Measurements from ENCODE around the gene CACNA1I.

- no peak for TF ChIP-seq POLR2A (IDR thresholded peaks at IDR 0.05)
- TF ChIP-seq, protein P1, sequence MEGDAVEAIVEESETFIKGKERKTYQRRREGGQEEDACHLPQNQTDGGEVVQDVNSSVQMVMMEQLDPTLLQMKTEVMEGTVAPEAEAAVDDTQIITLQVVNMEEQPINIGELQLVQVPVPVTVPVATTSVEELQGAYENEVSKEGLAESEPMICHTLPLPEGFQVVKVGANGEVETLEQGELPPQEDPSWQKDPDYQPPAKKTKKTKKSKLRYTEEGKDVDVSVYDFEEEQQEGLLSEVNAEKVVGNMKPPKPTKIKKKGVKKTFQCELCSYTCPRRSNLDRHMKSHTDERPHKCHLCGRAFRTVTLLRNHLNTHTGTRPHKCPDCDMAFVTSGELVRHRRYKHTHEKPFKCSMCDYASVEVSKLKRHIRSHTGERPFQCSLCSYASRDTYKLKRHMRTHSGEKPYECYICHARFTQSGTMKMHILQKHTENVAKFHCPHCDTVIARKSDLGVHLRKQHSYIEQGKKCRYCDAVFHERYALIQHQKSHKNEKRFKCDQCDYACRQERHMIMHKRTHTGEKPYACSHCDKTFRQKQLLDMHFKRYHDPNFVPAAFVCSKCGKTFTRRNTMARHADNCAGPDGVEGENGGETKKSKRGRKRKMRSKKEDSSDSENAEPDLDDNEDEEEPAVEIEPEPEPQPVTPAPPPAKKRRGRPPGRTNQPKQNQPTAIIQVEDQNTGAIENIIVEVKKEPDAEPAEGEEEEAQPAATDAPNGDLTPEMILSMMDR (IDR thresholded peaks at IDR 0.05): no peak
Measured at GRCh38 chr22:39727541-39727940, 157.0 kb downstream of the CACNA1I start.
